Esophagus muscularis mucosa (tissue), 4 donors: ENCODE data around the gene PPP1R12B. TPM values are rescaled to one million over a fixed set of nuclear protein-coding genes. Genes with fewer than 3 reads are reported as not detected.
"Not testable (repeated sequence)": the region's sequence is repeated elsewhere in the genome, so short reads cannot be mapped to it uniquely, and the experiment has no call there.

Source experiments
- DNase-seq: peaks from one replicate; pipeline ENCODE4 v3.0.0-alpha.2; 2017; ENCODE audit errors: extremely low spot score
- H3K27ac ChIP-seq, 4 donors: fragments of 200-600 bp; sonication (generic); replicated peaks in 1 of 4; 1 replicate in 3 of 4; 2 replicates in 1 of 4; pipeline ENCODE4 v1.5.1; 2016 to 2019; ENCODE audit warnings: mild to moderate bottlenecking in 1 of 4
- H3K27me3 ChIP-seq, 4 donors: fragments of 200-600 bp; sonication (generic); one replicate each; pipeline versions ENCODE4 v1.5.1 to v1.6.0; 2016 to 2019
- H3K36me3 ChIP-seq, 4 donors: fragments of 200-600 bp; sonication (generic); one replicate each; pipeline ENCODE4 v1.5.1; 2016 to 2019
- H3K4me1 ChIP-seq, 4 donors: fragments of 200-600 bp; sonication (generic); one replicate each; pipeline ENCODE4 v1.5.1; 2016 to 2019
- H3K4me3 ChIP-seq, 4 donors: fragments of 200-600 bp; sonication (generic); 1 replicate in 2 of 4; 2 replicates in 2 of 4; pipeline ENCODE4 v1.5.1; 2016 to 2019; ENCODE audit warnings: mild to moderate bottlenecking in 4 of 4, moderate library complexity in 1 of 4
- H3K9me3 ChIP-seq, 4 donors: fragments of 200-600 bp; sonication (generic); 1 replicate in 3 of 4; 2 replicates in 1 of 4; pipeline ENCODE4 v1.5.1; 2016 to 2019
- CTCF ChIP-seq, 3 experiments: fragments of 200-600 bp in 2 of 3; fragments of 450-650 bp in 1 of 3; sonication (generic) in 2 of 3; IDR thresholded peaks; one replicate each; pipeline ENCODE4 v1.5.1; 2017 to 2019; ENCODE audit warnings: antibody characterized with exemption in 3 of 3, mild to moderate bottlenecking in 2 of 3, moderate library complexity in 1 of 3
- EP300 ChIP-seq: sonication (generic); formaldehyde crosslinking; IDR thresholded peaks from one replicate; pipeline ENCODE4 v1.6.1; 2017; ENCODE audit warnings: antibody characterized with exemption
- POLR2A ChIP-seq: fragments of 450-650 bp; IDR thresholded peaks from one replicate; pipeline ENCODE4 v1.6.1; 2017; ENCODE audit warnings: antibody characterized with exemption, moderate library complexity, mild to moderate bottlenecking, low read depth
- POLR2AphosphoS5 ChIP-seq, 2 donors: sonication (generic); formaldehyde crosslinking; IDR thresholded peaks; one replicate each; pipeline ENCODE4 v1.6.1; 2017; ENCODE audit warnings: antibody characterized with exemption in 2 of 2
- WGBS: methylation state at CpG from one replicate; pipeline ENCODE4 v1.1.5; 2018; 5-methylcytosine and 5-hydroxymethylcytosine counted together
- intact Hi-C: fragments of 100-400 bp; cut with DNase I; formaldehyde crosslinking; loops from one replicate; pipeline ENCODE4 v1.15.1; 2023
- total RNA-seq, 4 donors: library from RNA; depleted of rRNA; stranded (reverse); fragments of >200 nt; gene quantifications; one replicate each; pipeline versions ENCODE4 v1.1.0 to v1.2.1, GENCODE V29; 2016

The PPP1R12B gene
- total RNA-seq, 4 donors from 2014 or later: 692 to 1,262 (median 949) TPM

- TF ChIP-seq CTCF (IDR thresholded peaks at IDR 0.05) (peak; percentile 70 to 78 (median 74)), POLR2AphosphoS5 (IDR thresholded peaks at IDR 0.05) (no peak)
- no peak overlapping the region for H3K27ac ChIP-seq
- 70% methylated on average over 4 of the region's 4 CpGs for WGBS
- no peak overlapping the region for H3K4me3 ChIP-seq
- no peaks in the 10 kb centered on the region for H3K27me3 ChIP-seq
- peaks cover 3 to 19% (median 11%) of the 10 kb centered on the region in 4 donors for H3K4me1 ChIP-seq
- no peaks in the 10 kb centered on the region for H3K36me3 ChIP-seq
- DNase-seq: no peak
- no peaks in the 10 kb centered on the region for H3K9me3 ChIP-seq
- intact Hi-C loops: loop anchor here (5.0 to 10.0 kb wide), 4 partner anchors 71 to 374 kb away; no protein-coding TSS in a partner anchor
These were observed 4.7 kb upstream of the PPP1R12B start for GRCh38 chr1:202343652-202344349.

- Histone ChIP-seq H3K4me3 (peak overlapping the region in 3 of 4 donors; percentile 83 to 98 (median 91)), H3K9me3 (no peaks in the 10 kb centered on the region), H3K4me1 (peaks cover 18 to 34% (median 32%) of the 10 kb centered on the region in 4 donors), H3K27ac (peak overlapping the region; percentile 21 to 93 (median 76)), H3K36me3 (no peaks in the 10 kb centered on the region), H3K27me3 (no peaks in the 10 kb centered on the region)
- WGBS: 50% methylated on average over 6 of the region's 6 CpGs
- no peak for DNase-seq
- intact Hi-C loops: loop anchor here (10.0 kb wide), 3 partner anchors 67 to 277 kb away; no protein-coding TSS in a partner anchor
- no peak for TF ChIP-seq CTCF (IDR thresholded peaks at IDR 0.05)
- TF ChIP-seq EP300: no peak
- no peak for TF ChIP-seq POLR2AphosphoS5 (IDR thresholded peaks at IDR 0.05)
- TF ChIP-seq POLR2A: no peak
These were observed 442 bp upstream of the PPP1R12B start for GRCh38 chr1:202348005-202348508.

GRCh38 chr1:202349206-202349928 is 868 bp downstream of the PPP1R12B start:
- no peaks in the 10 kb centered on the region for H3K9me3 ChIP-seq
- DNase-seq: no peak
- intact Hi-C loops: loop anchor here (10.0 kb wide), 3 partner anchors 65 to 275 kb away; no protein-coding TSS in a partner anchor
- H3K4me3 ChIP-seq: peak overlapping the region; percentile 83 to 98 (median 93)
- WGBS: 10% methylated on average over 10 of the region's 12 CpGs
- no peaks in the 10 kb centered on the region for H3K36me3 ChIP-seq
- H3K4me1 ChIP-seq: peaks cover 18 to 41% (median 37%) of the 10 kb centered on the region in 4 donors
- H3K27me3 ChIP-seq: no peaks in the 10 kb centered on the region
- TF ChIP-seq EP300: no peak
- TF ChIP-seq POLR2AphosphoS5 (IDR thresholded peaks at IDR 0.05): no peak
- TF ChIP-seq POLR2A: no peak
- no peak for TF ChIP-seq CTCF (IDR thresholded peaks at IDR 0.05)
- H3K27ac ChIP-seq: peak overlapping the region; percentile 89 to 93 (median 92)

GRCh38 chr1:202351725-202352124 is 3.2 kb downstream of the PPP1R12B start:
- Histone ChIP-seq H3K27ac (no peak overlapping the region), H3K4me3 (no peak overlapping the region), H3K4me1 (peaks cover 18 to 41% (median 37%) of the 10 kb centered on the region in 4 donors), H3K9me3 (no peaks in the 10 kb centered on the region), H3K36me3 (no peaks in the 10 kb centered on the region), H3K27me3 (no peaks in the 10 kb centered on the region)
- DNase-seq: no peak
- intact Hi-C loops: loop anchor here (2.0 kb wide), 1 partner anchor 15 kb away; no protein-coding TSS in a partner anchor
- WGBS: 73% methylated on average over 2 of the region's 2 CpGs
- TF ChIP-seq POLR2A: no peak

GRCh38 chr1:202352583-202353197 is 4.2 kb downstream of the PPP1R12B start:
- peaks cover 18 to 41% (median 37%) of the 10 kb centered on the region in 4 donors for H3K4me1 ChIP-seq
- 94% methylated on average over 11 of the region's 11 CpGs for WGBS
- DNase-seq, H3K36me3 ChIP-seq, H3K27me3 ChIP-seq, H3K4me3 ChIP-seq, intact Hi-C loops, H3K9me3 ChIP-seq, H3K27ac ChIP-seq: not testable (repeated sequence)
